Esophagus squamous epithelium (tissue), 4 donors: ENCODE data around the gene STXBP6.

Experiments used
- POLR2A ChIP-seq, 4 donors: fragments of 450-650 bp; IDR thresholded peaks; one replicate each; pipeline ENCODE4 v1.6.1; 2017; ENCODE audit warnings: antibody characterized with exemption in 4 of 4, mild to moderate bottlenecking in 4 of 4, moderate library complexity in 3 of 4
- TF ChIP-seq, protein P1 (sequence below), 6 experiments: fragments of 450-650 bp in 4 of 6; fragments of 200-600 bp in 2 of 6; sonication (generic) in 2 of 6; IDR thresholded peaks; one replicate each; pipeline ENCODE4 v1.5.1; 2016 to 2019; ENCODE audit warnings: antibody characterized with exemption in 6 of 6, mild to moderate bottlenecking in 4 of 6, moderate library complexity in 4 of 6

DNA sequence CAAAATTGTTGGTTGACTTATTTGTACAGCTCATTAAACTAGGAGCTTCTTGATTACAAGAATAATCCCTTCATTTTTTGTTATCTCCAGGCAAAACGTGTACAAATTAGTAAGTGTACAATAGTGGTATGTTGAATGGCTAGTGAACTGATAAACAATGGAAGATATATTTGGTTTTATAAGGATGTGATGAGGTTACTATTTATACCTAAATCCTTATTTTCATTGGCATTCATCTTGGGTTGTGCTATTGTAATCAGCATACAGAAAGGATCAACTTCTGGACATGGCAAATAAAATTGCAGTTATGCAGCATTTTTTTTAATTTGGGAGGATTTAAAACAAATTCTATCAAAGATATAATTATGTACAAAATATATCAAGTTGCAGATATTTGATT is 216.6 kb downstream of the STXBP6 start:
- TF ChIP-seq, protein P1, sequence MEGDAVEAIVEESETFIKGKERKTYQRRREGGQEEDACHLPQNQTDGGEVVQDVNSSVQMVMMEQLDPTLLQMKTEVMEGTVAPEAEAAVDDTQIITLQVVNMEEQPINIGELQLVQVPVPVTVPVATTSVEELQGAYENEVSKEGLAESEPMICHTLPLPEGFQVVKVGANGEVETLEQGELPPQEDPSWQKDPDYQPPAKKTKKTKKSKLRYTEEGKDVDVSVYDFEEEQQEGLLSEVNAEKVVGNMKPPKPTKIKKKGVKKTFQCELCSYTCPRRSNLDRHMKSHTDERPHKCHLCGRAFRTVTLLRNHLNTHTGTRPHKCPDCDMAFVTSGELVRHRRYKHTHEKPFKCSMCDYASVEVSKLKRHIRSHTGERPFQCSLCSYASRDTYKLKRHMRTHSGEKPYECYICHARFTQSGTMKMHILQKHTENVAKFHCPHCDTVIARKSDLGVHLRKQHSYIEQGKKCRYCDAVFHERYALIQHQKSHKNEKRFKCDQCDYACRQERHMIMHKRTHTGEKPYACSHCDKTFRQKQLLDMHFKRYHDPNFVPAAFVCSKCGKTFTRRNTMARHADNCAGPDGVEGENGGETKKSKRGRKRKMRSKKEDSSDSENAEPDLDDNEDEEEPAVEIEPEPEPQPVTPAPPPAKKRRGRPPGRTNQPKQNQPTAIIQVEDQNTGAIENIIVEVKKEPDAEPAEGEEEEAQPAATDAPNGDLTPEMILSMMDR (IDR thresholded peaks at IDR 0.05), result no peak
- no peak for TF ChIP-seq POLR2A (IDR thresholded peaks at IDR 0.05)
